SK-N-SH treated with all-trans-retinoic acid at 6 μM for 48 hours (cell line): Measurements from ENCODE around the gene ADPRHL1.

ENCODE experiments used
- ATAC-seq: fragments of 200-7000 bp; cut with Tn5 transposase; 3 replicates; pipeline ENCODE4 v1.9.1; 2020; ENCODE audit warnings: mild to moderate bottlenecking, moderate library complexity
- ARNTL ChIP-seq: fragments of 450-650 bp; formaldehyde crosslinking; IDR thresholded peaks from 2 replicates; pipeline ENCODE4 v1.5.0; 2020; ENCODE audit warnings: low read depth, mild to moderate bottlenecking, moderate library complexity, borderline replicate concordance
- BACH2 ChIP-seq: fragments of 250-450 bp; sonication (Bioruptor Pico); IDR thresholded peaks from 2 replicates; pipeline ENCODE4 v1.9.0; 2021; ENCODE audit warnings: mild to moderate bottlenecking, borderline replicate concordance
- CREB5 ChIP-seq: fragments of 250-450 bp; sonication (Bioruptor Pico); IDR thresholded peaks from 2 replicates; pipeline ENCODE4 v1.5.1; 2020; ENCODE audit warnings: low read depth, mild to moderate bottlenecking, moderate library complexity
- CSDC2 ChIP-seq: fragments of 250-450 bp; sonication (Bioruptor Pico); IDR thresholded peaks from 2 replicates; pipeline ENCODE4 v1.5.0; 2020; ENCODE audit warnings: mild to moderate bottlenecking, moderate library complexity
- CSRNP3 ChIP-seq: fragments of 250-450 bp; sonication (Bioruptor Pico); IDR thresholded peaks from 2 replicates; pipeline ENCODE4 v1.5.1; 2021; ENCODE audit warnings: mild to moderate bottlenecking, moderate library complexity
- GLIS3 ChIP-seq: fragments of 250-450 bp; sonication (Bioruptor Pico); IDR thresholded peaks from 2 replicates; pipeline ENCODE4 v1.5.0; 2020; ENCODE audit warnings: mild to moderate bottlenecking, moderate library complexity
- ISL1 ChIP-seq: fragments of 250-450 bp; sonication (Bioruptor Pico); IDR thresholded peaks from 2 replicates; pipeline ENCODE4 v2.1.2; 2022; ENCODE audit warnings: mild to moderate bottlenecking, moderate library complexity
- OSR1 ChIP-seq: fragments of 250-450 bp; sonication (Bioruptor Pico); IDR thresholded peaks from 2 replicates; pipeline ENCODE4 v1.8.0; 2022; ENCODE audit warnings: moderate library complexity, mild to moderate bottlenecking, inconsistent platforms
- PATZ1 ChIP-seq: fragments of 250-450 bp; sonication (Bioruptor Pico); IDR thresholded peaks from 2 replicates; pipeline ENCODE4 v1.8.0; 2020; ENCODE audit warnings: mild to moderate bottlenecking, moderate library complexity, borderline replicate concordance
- POU6F1 ChIP-seq: fragments of 250-450 bp; sonication (Bioruptor Pico); IDR thresholded peaks from 2 replicates; pipeline ENCODE4 v1.8.0; 2021; ENCODE audit warnings: low read depth, mild to moderate bottlenecking, moderate library complexity, borderline replicate concordance
- PPARA ChIP-seq: fragments of 250-450 bp; sonication (Bioruptor Pico); IDR thresholded peaks from 2 replicates; pipeline ENCODE4 v1.5.0; 2020; ENCODE audit warnings: mild to moderate bottlenecking, borderline replicate concordance
- RARB ChIP-seq: fragments of 250-450 bp; sonication (Bioruptor Pico); IDR thresholded peaks from 2 replicates; pipeline ENCODE4 v1.8.0; 2021; ENCODE audit warnings: mild to moderate bottlenecking, moderate library complexity
- SNAI2 ChIP-seq: fragments of 250-450 bp; sonication (Bioruptor Pico); IDR thresholded peaks from 2 replicates; pipeline ENCODE4 v1.5.0; 2020; ENCODE audit warnings: mild to moderate bottlenecking, moderate library complexity
- TCF4 ChIP-seq: fragments of 250-450 bp; sonication (Bioruptor Pico); IDR thresholded peaks from 2 replicates; pipeline ENCODE4 v1.8.0; 2021; ENCODE audit warnings: mild to moderate bottlenecking, moderate library complexity, borderline replicate concordance
- TOX ChIP-seq: fragments of 250-450 bp; sonication (Bioruptor Pico); IDR thresholded peaks from 2 replicates; pipeline ENCODE4 v1.8.0; 2021; ENCODE audit warnings: mild to moderate bottlenecking, moderate library complexity, borderline replicate concordance
- TSHZ2 ChIP-seq: fragments of 250-450 bp; sonication (Bioruptor Pico); IDR thresholded peaks from 2 replicates; pipeline ENCODE4 v1.5.0; 2020; ENCODE audit warnings: mild to moderate bottlenecking, moderate library complexity
- ZC3H10 ChIP-seq: fragments of 250-450 bp; sonication (Bioruptor Pico); IDR thresholded peaks from 2 replicates; pipeline ENCODE4 v1.5.1; 2021; ENCODE audit warnings: mild to moderate bottlenecking, moderate library complexity
- ZFP3 ChIP-seq: fragments of 250-450 bp; sonication (Bioruptor Pico); IDR thresholded peaks from 2 replicates; pipeline ENCODE4 v1.5.0; 2020; ENCODE audit warnings: mild to moderate bottlenecking, moderate library complexity
- ZFP30 ChIP-seq: fragments of 450-650 bp; formaldehyde crosslinking; IDR thresholded peaks from 2 replicates; pipeline ENCODE4 v1.5.0; 2022; ENCODE audit warnings: mild to moderate bottlenecking, moderate library complexity
- ZNF70 ChIP-seq: fragments of 450-650 bp; formaldehyde crosslinking; IDR thresholded peaks from 2 replicates; pipeline ENCODE4 v1.5.0; 2020; ENCODE audit warnings: mild to moderate bottlenecking, moderate library complexity
- ZNF8 ChIP-seq: fragments of 450-650 bp; formaldehyde crosslinking; IDR thresholded peaks from 2 replicates; pipeline ENCODE4 v1.5.0; 2020; ENCODE audit warnings: mild to moderate bottlenecking, moderate library complexity

The ADPRHL1 gene

GRCh38 chr13:113414335-113414734 lies 39.0 kb downstream of the ADPRHL1 start:
- TF ChIP-seq ZFP3 (no peak), TCF4 (CRISPR knock-in tag) (no peak)
- ATAC-seq, result no peak

GRCh38 chr13:113413898-113414282 lies 39.4 kb downstream of the ADPRHL1 start:
- TF ChIP-seq ZFP3 (no peak), TSHZ2 (CRISPR knock-in tag) (no peak), POU6F1 (CRISPR knock-in tag) (no peak), ISL1 (CRISPR knock-in tag) (no peak), ZNF70 (CRISPR knock-in tag) (no peak), ARNTL (CRISPR knock-in tag) (no peak), RARB (no peak), BACH2 (CRISPR knock-in tag) (no peak), ZC3H10 (CRISPR knock-in tag) (no peak), ZNF8 (CRISPR knock-in tag) (no peak), TOX (CRISPR knock-in tag) (no peak), CREB5 (no peak), OSR1 (CRISPR knock-in tag) (no peak), CSRNP3 (CRISPR knock-in tag) (no peak), PATZ1 (CRISPR knock-in tag) (no peak), ZFP30 (CRISPR knock-in tag) (no peak), TCF4 (CRISPR knock-in tag) (no peak), PPARA (no peak), GLIS3 (no peak)
- ATAC-seq, result no peak

GRCh38 chr13:113413178-113413897 lies 40.0 kb downstream of the ADPRHL1 start:
- ATAC-seq, result no peak
- TF ChIP-seq CSDC2 (CRISPR knock-in tag), result no peak
- no peak for TF ChIP-seq RARB
- no peak for TF ChIP-seq SNAI2 (CRISPR knock-in tag)
- no peak for TF ChIP-seq TSHZ2 (CRISPR knock-in tag)
- TF ChIP-seq CREB5, result no peak
- no peak for TF ChIP-seq PPARA
- no peak for TF ChIP-seq ZNF70 (CRISPR knock-in tag)
- peak; percentile 93 for TF ChIP-seq ZFP3
